Measurements from ENCODE around the gene LHX8. TPM values are rescaled to one million over a fixed set of nuclear protein-coding genes. Genes with fewer than 3 reads are reported as not detected.

The LHX8 gene
- total and polyA plus RNA-seq, 2 of the 13 experiments (the other 11 are each of a cell fraction or from before 2014, with no cell fraction given), result not detected

DNA sequence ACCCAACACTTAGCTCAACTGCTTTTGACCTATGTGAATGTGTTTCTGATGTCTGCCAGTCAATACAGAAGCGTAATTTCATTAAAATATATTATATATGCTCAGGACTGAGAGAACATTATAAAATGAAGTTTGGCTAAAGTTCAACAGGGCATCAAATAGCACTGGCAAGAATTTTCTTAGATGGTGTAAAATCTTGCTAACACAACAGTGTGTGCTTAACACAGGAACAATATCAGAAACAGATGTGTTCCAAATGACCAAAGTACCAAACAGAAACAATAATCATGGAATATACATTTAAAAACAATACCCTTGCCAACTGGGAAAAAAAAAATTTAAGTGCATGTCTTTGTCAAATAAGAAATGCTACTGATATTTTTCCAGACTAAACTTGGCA, 10.4 kb upstream of the LHX8 start:
- ATAC-seq, result no peak
- ChIA-PET POLR2A (no interaction called here), CTCF (ENCODE audit: low intra/inter-chr PET ratio, low total read pairs) (no interaction called here)
- H3K36me3 ChIP-seq (replicated peaks in 1 of 2; ENCODE audit: control insufficient read depth in 1 of 2, insufficient read depth in 2 of 2, low read length in 2 of 2), result no peaks in the 10 kb centered on the region
- in situ Hi-C loops (cut with HindIII; ENCODE audit: extremely low pct_ligation_motif_present, low pct_unique_long_range_greater_than_20kb), result no loop called here
- no peaks in the 10 kb centered on the region for H3K79me2 ChIP-seq (ENCODE audit: insufficient read depth, low read length)
- H3K4me1 ChIP-seq (ENCODE audit: insufficient read depth, low read length), result peaks cover 6% of the 10 kb centered on the region; the same call in 1 of the 2 replicates
- H3K9ac ChIP-seq (ENCODE audit: insufficient read depth, low read depth, low read length), result no peak overlapping the region
- no peaks in the 10 kb centered on the region for H4K20me1 ChIP-seq (ENCODE audit: insufficient read depth, low read length)
- no TSS peak for BruUV-seq (replicated peaks)
- no peak overlapping the region for H3K4me2 ChIP-seq (ENCODE audit: low read depth, low read length)
- intact Hi-C loops (cut with micrococcal nuclease; ENCODE audit: unreplicated experiment), result no loop called here
- H3K4me3 ChIP-seq (replicated peaks in 1 of 3; ENCODE audit: insufficient read depth in 1 of 3, low read depth in 2 of 3, low read length in 3 of 3), result no peak overlapping the region
- no peak overlapping the region for H3K27ac ChIP-seq (ENCODE audit: extremely low read length, insufficient read depth, low read length)
- DNase-seq (ENCODE audit: low spot score), result no peak
- H2AFZ ChIP-seq (ENCODE audit: low read length), result no peak overlapping the region
- no peaks in the 10 kb centered on the region for H3K9me3 ChIP-seq (ENCODE audit: low read length)
- H3K27me3 ChIP-seq (ENCODE audit: control insufficient read depth in 1 of 2, insufficient read depth in 2 of 2, low read length in 2 of 2), result peaks cover 0 to 36% of the 10 kb centered on the region in 2 experiments; a peak in 2 of 5 replicates
- WGBS (ENCODE audit: low lambda C conversion rate), result 0% methylated on average over 1 of the region's 1 CpG
- no peak for FAIRE-seq
- TF ChIP-seq SNAI1 (CRISPR knock-in tag; IDR thresholded peaks at IDR 0.05; ENCODE audit: borderline replicate concordance) (no peak), NFKBIZ (CRISPR knock-in tag; IDR thresholded peaks at IDR 0.05) (no peak), HOXA5 (CRISPR knock-in tag; IDR thresholded peaks at IDR 0.05) (no peak), MTA3 (CRISPR knock-in tag; IDR thresholded peaks at IDR 0.05) (no peak), ZZZ3 (CRISPR knock-in tag; IDR thresholded peaks at IDR 0.05; ENCODE audit: borderline replicate concordance) (no peak)
- TF ChIP-seq, protein P1, sequence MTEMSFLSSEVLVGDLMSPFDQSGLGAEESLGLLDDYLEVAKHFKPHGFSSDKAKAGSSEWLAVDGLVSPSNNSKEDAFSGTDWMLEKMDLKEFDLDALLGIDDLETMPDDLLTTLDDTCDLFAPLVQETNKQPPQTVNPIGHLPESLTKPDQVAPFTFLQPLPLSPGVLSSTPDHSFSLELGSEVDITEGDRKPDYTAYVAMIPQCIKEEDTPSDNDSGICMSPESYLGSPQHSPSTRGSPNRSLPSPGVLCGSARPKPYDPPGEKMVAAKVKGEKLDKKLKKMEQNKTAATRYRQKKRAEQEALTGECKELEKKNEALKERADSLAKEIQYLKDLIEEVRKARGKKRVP (CRISPR knock-in tag; IDR thresholded peaks at IDR 0.05), result no peak
- TF ChIP-seq, protein P2, sequence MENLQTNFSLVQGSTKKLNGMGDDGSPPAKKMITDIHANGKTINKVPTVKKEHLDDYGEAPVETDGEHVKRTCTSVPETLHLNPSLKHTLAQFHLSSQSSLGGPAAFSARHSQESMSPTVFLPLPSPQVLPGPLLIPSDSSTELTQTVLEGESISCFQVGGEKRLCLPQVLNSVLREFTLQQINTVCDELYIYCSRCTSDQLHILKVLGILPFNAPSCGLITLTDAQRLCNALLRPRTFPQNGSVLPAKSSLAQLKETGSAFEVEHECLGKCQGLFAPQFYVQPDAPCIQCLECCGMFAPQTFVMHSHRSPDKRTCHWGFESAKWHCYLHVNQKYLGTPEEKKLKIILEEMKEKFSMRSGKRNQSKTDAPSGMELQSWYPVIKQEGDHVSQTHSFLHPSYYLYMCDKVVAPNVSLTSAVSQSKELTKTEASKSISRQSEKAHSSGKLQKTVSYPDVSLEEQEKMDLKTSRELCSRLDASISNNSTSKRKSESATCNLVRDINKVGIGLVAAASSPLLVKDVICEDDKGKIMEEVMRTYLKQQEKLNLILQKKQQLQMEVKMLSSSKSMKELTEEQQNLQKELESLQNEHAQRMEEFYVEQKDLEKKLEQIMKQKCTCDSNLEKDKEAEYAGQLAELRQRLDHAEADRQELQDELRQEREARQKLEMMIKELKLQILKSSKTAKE (CRISPR knock-in tag; IDR thresholded peaks at IDR 0.05; ENCODE audit: borderline replicate concordance), result no peak
- TF ChIP-seq, protein P3, sequence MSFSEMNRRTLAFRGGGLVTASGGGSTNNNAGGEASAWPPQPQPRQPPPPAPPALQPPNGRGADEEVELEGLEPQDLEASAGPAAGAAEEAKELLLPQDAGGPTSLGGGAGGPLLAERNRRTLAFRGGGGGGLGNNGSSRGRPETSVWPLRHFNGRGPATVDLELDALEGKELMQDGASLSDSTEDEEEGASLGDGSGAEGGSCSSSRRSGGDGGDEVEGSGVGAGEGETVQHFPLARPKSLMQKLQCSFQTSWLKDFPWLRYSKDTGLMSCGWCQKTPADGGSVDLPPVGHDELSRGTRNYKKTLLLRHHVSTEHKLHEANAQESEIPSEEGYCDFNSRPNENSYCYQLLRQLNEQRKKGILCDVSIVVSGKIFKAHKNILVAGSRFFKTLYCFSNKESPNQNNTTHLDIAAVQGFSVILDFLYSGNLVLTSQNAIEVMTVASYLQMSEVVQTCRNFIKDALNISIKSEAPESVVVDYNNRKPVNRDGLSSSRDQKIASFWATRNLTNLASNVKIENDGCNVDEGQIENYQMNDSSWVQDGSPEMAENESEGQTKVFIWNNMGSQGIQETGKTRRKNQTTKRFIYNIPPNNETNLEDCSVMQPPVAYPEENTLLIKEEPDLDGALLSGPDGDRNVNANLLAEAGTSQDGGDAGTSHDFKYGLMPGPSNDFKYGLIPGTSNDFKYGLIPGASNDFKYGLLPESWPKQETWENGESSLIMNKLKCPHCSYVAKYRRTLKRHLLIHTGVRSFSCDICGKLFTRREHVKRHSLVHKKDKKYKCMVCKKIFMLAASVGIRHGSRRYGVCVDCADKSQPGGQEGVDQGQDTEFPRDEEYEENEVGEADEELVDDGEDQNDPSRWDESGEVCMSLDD (CRISPR knock-in tag; IDR thresholded peaks at IDR 0.05; ENCODE audit: borderline replicate concordance), result no peak
- TF ChIP-seq, protein P4, sequence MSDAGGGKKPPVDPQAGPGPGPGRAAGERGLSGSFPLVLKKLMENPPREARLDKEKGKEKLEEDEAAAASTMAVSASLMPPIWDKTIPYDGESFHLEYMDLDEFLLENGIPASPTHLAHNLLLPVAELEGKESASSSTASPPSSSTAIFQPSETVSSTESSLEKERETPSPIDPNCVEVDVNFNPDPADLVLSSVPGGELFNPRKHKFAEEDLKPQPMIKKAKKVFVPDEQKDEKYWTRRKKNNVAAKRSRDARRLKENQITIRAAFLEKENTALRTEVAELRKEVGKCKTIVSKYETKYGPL (CRISPR knock-in tag; IDR thresholded peaks at IDR 0.05), result no peak
- TF ChIP-seq, protein P5, sequence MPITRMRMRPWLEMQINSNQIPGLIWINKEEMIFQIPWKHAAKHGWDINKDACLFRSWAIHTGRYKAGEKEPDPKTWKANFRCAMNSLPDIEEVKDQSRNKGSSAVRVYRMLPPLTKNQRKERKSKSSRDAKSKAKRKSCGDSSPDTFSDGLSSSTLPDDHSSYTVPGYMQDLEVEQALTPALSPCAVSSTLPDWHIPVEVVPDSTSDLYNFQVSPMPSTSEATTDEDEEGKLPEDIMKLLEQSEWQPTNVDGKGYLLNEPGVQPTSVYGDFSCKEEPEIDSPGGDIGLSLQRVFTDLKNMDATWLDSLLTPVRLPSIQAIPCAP (CRISPR knock-in tag; IDR thresholded peaks at IDR 0.05; ENCODE audit: low read depth), result no peak
- TF ChIP-seq, protein P6, sequence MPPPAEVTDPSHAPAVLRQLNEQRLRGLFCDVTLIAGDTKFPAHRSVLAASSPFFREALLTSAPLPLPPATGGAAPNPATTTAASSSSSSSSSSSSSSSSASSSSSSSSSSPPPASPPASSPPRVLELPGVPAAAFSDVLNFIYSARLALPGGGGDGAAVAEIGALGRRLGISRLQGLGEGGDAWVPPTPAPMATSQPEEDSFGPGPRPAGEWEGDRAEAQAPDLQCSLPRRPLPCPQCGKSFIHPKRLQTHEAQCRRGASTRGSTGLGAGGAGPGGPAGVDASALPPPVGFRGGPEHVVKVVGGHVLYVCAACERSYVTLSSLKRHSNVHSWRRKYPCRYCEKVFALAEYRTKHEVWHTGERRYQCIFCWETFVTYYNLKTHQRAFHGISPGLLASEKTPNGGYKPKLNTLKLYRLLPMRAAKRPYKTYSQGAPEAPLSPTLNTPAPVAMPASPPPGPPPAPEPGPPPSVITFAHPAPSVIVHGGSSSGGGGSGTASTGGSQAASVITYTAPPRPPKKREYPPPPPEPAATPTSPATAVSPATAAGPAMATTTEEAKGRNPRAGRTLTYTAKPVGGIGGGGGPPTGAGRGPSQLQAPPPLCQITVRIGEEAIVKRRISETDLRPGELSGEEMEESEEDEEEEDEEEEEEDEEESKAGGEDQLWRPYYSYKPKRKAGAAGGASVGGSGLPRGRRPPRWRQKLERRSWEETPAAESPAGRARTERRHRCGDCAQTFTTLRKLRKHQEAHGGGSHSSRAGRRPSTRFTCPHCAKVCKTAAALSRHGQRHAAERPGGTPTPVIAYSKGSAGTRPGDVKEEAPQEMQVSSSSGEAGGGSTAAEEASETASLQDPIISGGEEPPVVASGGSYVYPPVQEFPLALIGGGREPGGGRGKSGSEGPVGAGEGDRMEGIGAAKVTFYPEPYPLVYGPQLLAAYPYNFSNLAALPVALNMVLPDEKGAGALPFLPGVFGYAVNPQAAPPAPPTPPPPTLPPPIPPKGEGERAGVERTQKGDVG (CRISPR knock-in tag; IDR thresholded peaks at IDR 0.05; ENCODE audit: borderline replicate concordance), result no peak
- TF ChIP-seq, protein P7, sequence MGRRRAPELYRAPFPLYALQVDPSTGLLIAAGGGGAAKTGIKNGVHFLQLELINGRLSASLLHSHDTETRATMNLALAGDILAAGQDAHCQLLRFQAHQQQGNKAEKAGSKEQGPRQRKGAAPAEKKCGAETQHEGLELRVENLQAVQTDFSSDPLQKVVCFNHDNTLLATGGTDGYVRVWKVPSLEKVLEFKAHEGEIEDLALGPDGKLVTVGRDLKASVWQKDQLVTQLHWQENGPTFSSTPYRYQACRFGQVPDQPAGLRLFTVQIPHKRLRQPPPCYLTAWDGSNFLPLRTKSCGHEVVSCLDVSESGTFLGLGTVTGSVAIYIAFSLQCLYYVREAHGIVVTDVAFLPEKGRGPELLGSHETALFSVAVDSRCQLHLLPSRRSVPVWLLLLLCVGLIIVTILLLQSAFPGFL (CRISPR knock-in tag; IDR thresholded peaks at IDR 0.05), result no peak

Measured in HepG2 (cell line).